Vagina (tissue), 2 donors: ENCODE measurements around the gene ATXN1.

Experiments
- POLR2A ChIP-seq, 2 donors: fragments of 450-650 bp; IDR thresholded peaks; one replicate each; pipeline ENCODE4 v1.6.1; 2017; ENCODE audit warnings: antibody characterized with exemption in 2 of 2, mild to moderate bottlenecking in 2 of 2, moderate library complexity in 2 of 2
- POLR2AphosphoS5 ChIP-seq, 2 donors: sonication (generic); formaldehyde crosslinking; IDR thresholded peaks; one replicate each; pipeline ENCODE4 v1.9.0; 2017; ENCODE audit warnings: antibody characterized with exemption in 2 of 2, mild to moderate bottlenecking in 2 of 2, low read depth in 1 of 2; ENCODE audit not compliant: insufficient read depth in 1 of 2
- TF ChIP-seq, protein P1 (sequence below), 3 experiments: fragments of 450-650 bp in 2 of 3; fragments of 200-600 bp in 1 of 3; sonication (generic) in 1 of 3; IDR thresholded peaks; one replicate each; pipeline ENCODE4 v1.5.1; 2017 to 2019; ENCODE audit warnings: antibody characterized with exemption in 3 of 3, mild to moderate bottlenecking in 2 of 3, moderate library complexity in 2 of 3

DNA sequence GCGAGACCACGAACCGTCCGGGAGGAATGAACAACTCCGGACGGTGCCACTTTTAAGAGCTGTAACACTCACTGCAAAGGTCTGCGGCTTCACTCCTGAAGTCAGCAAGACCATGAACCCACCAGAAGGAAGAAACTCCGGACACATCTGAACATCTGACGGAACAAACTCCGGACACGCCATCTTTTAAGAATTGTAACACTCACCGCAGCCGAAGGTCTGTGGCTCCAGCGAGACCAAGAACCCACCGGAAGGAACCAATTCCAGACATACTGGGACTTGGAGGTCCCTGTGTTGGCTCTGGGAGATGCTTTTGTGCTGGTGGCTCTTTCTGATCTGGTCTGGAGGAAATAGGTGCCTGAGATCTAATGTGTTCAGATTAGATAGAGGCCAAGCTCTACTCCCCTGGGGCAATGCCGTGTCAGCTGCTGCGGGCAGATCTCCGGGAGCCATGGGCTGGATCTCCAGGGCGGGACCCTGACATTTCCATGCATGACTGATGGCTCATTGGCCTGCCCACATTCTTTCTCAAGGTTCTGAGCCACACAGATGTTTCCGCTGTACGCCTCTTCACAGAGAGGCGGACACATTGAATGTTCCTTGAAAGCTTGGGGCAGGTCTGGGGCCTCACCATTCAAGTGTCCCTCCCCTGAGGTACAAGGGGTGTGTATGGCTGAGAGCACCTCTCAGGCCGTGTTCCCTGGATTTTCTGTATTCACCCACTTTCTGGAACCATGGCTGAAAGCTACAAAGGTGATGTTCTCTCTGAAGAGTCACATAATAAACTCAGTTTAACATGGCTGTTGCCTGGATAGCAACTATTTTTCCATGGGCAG lies 493.6 kb downstream of the ATXN1 start:
- TF ChIP-seq, protein P1, sequence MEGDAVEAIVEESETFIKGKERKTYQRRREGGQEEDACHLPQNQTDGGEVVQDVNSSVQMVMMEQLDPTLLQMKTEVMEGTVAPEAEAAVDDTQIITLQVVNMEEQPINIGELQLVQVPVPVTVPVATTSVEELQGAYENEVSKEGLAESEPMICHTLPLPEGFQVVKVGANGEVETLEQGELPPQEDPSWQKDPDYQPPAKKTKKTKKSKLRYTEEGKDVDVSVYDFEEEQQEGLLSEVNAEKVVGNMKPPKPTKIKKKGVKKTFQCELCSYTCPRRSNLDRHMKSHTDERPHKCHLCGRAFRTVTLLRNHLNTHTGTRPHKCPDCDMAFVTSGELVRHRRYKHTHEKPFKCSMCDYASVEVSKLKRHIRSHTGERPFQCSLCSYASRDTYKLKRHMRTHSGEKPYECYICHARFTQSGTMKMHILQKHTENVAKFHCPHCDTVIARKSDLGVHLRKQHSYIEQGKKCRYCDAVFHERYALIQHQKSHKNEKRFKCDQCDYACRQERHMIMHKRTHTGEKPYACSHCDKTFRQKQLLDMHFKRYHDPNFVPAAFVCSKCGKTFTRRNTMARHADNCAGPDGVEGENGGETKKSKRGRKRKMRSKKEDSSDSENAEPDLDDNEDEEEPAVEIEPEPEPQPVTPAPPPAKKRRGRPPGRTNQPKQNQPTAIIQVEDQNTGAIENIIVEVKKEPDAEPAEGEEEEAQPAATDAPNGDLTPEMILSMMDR (IDR thresholded peaks at IDR 0.05) = no peak
- TF ChIP-seq POLR2A (IDR thresholded peaks at IDR 0.05) (no peak), POLR2AphosphoS5 (IDR thresholded peaks at IDR 0.05; ENCODE audit: insufficient read depth in 1 of 2, low read depth in 1 of 2) (no peak)
